Thyroid gland (tissue), 4 donors: ENCODE results near the gene IQGAP2. TPM values are rescaled to one million over a fixed set of nuclear protein-coding genes. Genes with fewer than 3 reads are reported as not detected.
A peak's percentile ranks its signal among the peaks of the same experiment; 100 is the strongest.

Experiments
- DNase-seq, 2 donors: peaks; one replicate each; pipeline ENCODE4 v3.0.0-alpha.2; 2019
- H3K27ac ChIP-seq, 3 donors: fragments of 200-600 bp; sonication (generic); 1 replicate in 2 of 3; 2 replicates in 1 of 3; pipeline ENCODE4 v1.5.1; 2016 to 2019; ENCODE audit warnings: mild to moderate bottlenecking in 1 of 3, moderate library complexity in 1 of 3
- H3K27me3 ChIP-seq: fragments of 200-600 bp; sonication (generic); one replicate; pipeline ENCODE4 v1.5.1; 2019
- H3K36me3 ChIP-seq, 2 donors: fragments of 200-600 bp; sonication (generic); one replicate each; pipeline ENCODE4 v1.5.1; 2016 to 2019
- H3K4me1 ChIP-seq, 2 donors: fragments of 200-600 bp; sonication (generic); one replicate each; pipeline ENCODE4 v1.5.1; 2017 to 2019
- H3K4me3 ChIP-seq, 3 donors: fragments of 200-600 bp; sonication (generic); replicated peaks in 1 of 3; 1 replicate in 2 of 3; 2 replicates in 1 of 3; pipeline ENCODE4 v1.5.1; 2016; ENCODE audit warnings: mild to moderate bottlenecking in 1 of 3
- H3K9me3 ChIP-seq: fragments of 200-600 bp; sonication (generic); one replicate; pipeline ENCODE4 v1.5.1; 2017
- POLR2A ChIP-seq, 2 donors: fragments of 450-650 bp; IDR thresholded peaks; one replicate each; pipeline ENCODE4 v1.6.1; 2017; ENCODE audit warnings: antibody characterized with exemption in 2 of 2, mild to moderate bottlenecking in 2 of 2, moderate library complexity in 1 of 2
- WGBS, 2 donors: methylation state at CpG; one replicate each; pipeline ENCODE4 v1.1.5; 2017; 5-methylcytosine and 5-hydroxymethylcytosine counted together
- intact Hi-C: fragments of 100-400 bp; cut with DNase I; formaldehyde crosslinking; loops from one replicate; pipeline ENCODE4 v1.15.1; 2023
- total RNA-seq, 4 donors: library from RNA; depleted of rRNA; stranded (reverse); fragments of >200 nt; gene quantifications; one replicate each; pipeline ENCODE4 v1.2.3, GENCODE V29; 2016
- TF ChIP-seq, protein P1 (sequence below), 6 experiments: fragments of 200-600 bp in 3 of 6; fragments of 450-650 bp in 3 of 6; sonication (generic) in 3 of 6; IDR thresholded peaks; one replicate each; pipeline ENCODE4 v1.5.1; 2016 to 2019; ENCODE audit warnings: antibody characterized with exemption in 6 of 6, mild to moderate bottlenecking in 2 of 6, inconsistent platforms in 1 of 6, moderate library complexity in 1 of 6

The IQGAP2 gene
- total RNA-seq, 4 donors from 2014 or later: 55.1 to 85.5 (median 64.0) TPM

DNA sequence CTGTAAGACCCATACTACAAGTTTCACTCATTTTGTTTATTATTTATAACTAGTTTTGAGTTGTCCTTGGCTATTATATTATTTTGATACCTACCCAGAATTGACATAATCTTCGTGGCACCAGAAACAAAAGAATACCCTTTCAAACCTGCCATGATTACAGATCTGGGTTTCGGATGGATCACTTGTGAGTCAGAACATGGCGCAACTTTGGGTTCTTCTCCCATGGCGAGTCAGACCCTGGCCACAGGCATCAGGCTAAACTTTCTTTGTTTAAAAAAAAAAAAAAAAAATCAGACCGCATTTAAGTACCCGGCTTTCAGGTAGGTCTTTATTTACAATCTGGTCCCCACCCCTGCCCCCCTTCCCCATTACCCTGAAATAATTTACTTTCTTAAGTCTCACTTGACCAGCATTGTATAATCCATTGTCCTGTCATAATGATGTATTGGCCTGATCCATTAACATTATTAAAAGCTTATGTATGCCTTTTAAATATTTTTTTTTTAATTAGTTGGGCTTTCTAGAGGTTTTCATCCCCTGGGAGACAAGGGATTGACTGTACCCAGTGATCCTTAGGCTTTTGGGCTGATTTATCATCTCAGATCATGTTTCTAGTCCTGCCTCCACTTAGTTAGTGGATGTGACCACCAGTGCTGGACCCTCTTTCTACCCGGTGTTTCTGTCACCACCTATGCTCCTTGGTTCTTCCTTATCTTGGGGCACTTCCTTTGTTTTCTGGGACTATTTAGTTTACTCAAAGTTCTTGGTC is 176.3 kb downstream of the IQGAP2 start:
- no peaks in the 10 kb centered on the region for H3K9me3 ChIP-seq
- no peak overlapping the region for H3K27ac ChIP-seq
- no peak for DNase-seq
- H3K4me3 ChIP-seq: no peak overlapping the region
- H3K4me1 ChIP-seq: peaks cover 0 to 6% of the 10 kb centered on the region in 2 donors
- intact Hi-C loops: no loop called here
- no peaks in the 10 kb centered on the region for H3K27me3 ChIP-seq
- TF ChIP-seq, protein P1, sequence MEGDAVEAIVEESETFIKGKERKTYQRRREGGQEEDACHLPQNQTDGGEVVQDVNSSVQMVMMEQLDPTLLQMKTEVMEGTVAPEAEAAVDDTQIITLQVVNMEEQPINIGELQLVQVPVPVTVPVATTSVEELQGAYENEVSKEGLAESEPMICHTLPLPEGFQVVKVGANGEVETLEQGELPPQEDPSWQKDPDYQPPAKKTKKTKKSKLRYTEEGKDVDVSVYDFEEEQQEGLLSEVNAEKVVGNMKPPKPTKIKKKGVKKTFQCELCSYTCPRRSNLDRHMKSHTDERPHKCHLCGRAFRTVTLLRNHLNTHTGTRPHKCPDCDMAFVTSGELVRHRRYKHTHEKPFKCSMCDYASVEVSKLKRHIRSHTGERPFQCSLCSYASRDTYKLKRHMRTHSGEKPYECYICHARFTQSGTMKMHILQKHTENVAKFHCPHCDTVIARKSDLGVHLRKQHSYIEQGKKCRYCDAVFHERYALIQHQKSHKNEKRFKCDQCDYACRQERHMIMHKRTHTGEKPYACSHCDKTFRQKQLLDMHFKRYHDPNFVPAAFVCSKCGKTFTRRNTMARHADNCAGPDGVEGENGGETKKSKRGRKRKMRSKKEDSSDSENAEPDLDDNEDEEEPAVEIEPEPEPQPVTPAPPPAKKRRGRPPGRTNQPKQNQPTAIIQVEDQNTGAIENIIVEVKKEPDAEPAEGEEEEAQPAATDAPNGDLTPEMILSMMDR (IDR thresholded peaks at IDR 0.05): no peak
- TF ChIP-seq POLR2A (IDR thresholded peaks at IDR 0.05): no peak
- no peaks in the 10 kb centered on the region for H3K36me3 ChIP-seq
- 84 to 96% methylated on average over 7 of the region's 7 CpGs for WGBS, 2 donors

- WGBS, 2 donors: 96 to 100% methylated on average over 3 of the region's 3 CpGs
Observed at GRCh38 chr5:76580981-76581380, 177.9 kb downstream of the IQGAP2 start.

DNA sequence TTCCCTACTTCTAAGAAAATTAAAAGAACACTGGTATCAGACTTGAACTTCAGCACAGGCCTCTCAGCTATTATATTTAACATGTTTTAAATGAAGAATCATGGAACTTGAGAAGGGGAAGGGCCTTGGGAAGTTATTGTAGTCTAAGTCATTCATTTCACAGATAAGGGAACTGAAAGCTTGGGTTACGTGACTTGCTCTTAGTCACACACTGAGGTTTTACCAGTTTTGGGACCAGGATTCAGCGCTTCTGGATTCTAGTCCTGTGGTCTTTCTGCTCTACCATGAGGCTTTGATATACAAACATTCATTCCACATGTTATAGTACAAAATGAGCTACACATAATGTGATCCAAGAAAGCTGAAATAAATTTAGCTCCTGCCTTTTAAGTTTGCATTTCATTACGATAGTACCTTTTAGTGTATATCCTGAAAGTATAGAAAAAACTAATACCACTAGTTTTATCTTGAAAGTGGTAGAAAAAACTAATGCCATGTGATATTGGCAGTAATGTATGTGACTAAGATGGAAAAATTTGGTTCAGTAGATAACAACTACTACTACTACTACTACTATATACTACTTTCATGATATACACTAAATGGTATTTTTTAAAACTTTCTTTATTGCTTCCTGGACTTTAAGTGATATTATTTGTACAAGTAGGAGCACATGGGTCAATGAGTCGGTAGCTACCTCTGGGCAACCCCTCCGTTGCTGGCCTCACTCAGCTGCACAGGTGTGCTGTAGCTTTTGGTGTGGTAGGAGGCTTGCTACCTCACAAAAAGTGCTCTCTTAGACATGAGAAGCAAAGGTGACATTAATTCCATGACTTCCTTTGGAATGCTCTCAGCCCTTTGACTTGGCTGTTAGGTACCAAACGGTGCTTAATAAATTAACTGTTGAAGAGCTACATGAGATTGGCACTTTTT is 179.4 kb downstream of the IQGAP2 start:
- Histone ChIP-seq H3K27ac (no peak overlapping the region), H3K4me3 (no peak overlapping the region), H3K27me3 (no peaks in the 10 kb centered on the region), H3K36me3 (no peaks in the 10 kb centered on the region), H3K4me1 (peaks cover 0 to 6% of the 10 kb centered on the region in 2 donors), H3K9me3 (no peaks in the 10 kb centered on the region)
- intact Hi-C loops: loop anchor here (5.0 kb wide), 1 partner anchor 245 kb away; no protein-coding TSS in a partner anchor
- WGBS, 2 donors: 76 to 86% methylated on average over 6 of the region's 6 CpGs
- TF ChIP-seq, protein P1 (IDR thresholded peaks at IDR 0.05): no peak
- no peak for TF ChIP-seq POLR2A (IDR thresholded peaks at IDR 0.05)
- no peak for DNase-seq

More at GRCh38 chr5:76580981-76581380, 177.9 kb downstream of the IQGAP2 start:
- H3K4me3 ChIP-seq: no peak overlapping the region
- H3K4me1 ChIP-seq: peaks cover 0 to 6% of the 10 kb centered on the region in 2 donors
- intact Hi-C loops: loop anchor here (5.0 kb wide), 1 partner anchor 244 kb away; no protein-coding TSS in a partner anchor
- no peak overlapping the region for H3K27ac ChIP-seq
- H3K27me3 ChIP-seq: no peaks in the 10 kb centered on the region
- H3K36me3 ChIP-seq: no peaks in the 10 kb centered on the region
- TF ChIP-seq POLR2A (IDR thresholded peaks at IDR 0.05): no peak
- TF ChIP-seq, protein P1 (IDR thresholded peaks at IDR 0.05): no peak
- H3K9me3 ChIP-seq: no peaks in the 10 kb centered on the region
- DNase-seq: no peak

DNA sequence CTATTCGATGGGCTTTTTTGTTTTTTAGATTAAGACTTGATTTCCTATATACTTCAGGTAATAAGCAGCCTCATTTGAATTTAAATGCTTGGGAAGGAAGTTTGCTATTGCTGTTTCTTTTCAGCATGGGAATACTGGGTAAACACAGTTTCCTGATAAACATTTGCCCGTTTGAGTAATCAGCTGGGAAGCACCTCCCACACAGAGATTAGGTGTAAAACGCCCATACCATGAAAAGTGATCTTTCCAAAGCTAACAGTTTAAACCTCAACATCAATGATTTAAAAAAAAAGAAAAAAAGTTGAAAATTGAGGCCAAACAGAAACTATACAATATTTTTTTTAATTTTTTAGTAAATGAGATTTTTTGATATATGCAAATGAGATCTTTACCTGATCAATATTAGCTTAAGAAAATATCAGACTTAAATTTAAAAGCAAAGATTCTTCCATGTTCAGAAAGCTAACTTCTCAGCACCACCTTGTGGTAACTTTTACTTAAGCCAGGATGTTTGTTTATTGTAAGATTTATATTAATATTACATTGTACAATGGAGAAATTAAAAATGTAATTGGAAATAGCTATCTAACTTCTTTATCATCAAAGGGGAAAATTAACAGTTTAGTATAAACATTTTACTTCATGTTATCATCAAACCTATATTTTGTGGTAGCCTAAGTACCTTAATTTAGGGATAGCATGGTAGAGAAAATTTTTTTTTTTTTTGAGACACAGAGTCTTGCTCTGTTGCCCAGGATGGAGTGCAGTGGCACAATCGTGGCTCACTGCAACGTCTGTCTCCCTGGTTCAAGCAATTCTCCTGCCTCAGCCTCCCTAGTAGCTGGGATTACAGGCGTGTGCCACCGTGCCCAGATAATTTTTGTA is 180.3 kb downstream of the IQGAP2 start:
- H3K4me1 ChIP-seq: peaks cover 0 to 6% of the 10 kb centered on the region in 2 donors
- H3K36me3 ChIP-seq: no peaks in the 10 kb centered on the region
- DNase-seq: no peak
- H3K27me3 ChIP-seq: no peaks in the 10 kb centered on the region
- intact Hi-C loops: loop anchor here (5.0 kb wide), 1 partner anchor 246 kb away; no protein-coding TSS in a partner anchor
- 50 to 52% methylated on average over 7 of the region's 7 CpGs for WGBS, 2 donors
- TF ChIP-seq POLR2A (IDR thresholded peaks at IDR 0.05): no peak
- TF ChIP-seq, protein P1 (IDR thresholded peaks at IDR 0.05): peak in 4 of 6 experiments; percentile 33 to 78 (median 58)
- H3K9me3 ChIP-seq: no peaks in the 10 kb centered on the region
- H3K27ac ChIP-seq: no peak overlapping the region
- H3K4me3 ChIP-seq: no peak overlapping the region
